CD4-positive, alpha-beta T cell (primary cell): ENCODE data around the gene OR52B6. TPM values are rescaled to one million over a fixed set of nuclear protein-coding genes. Genes with fewer than 3 reads are reported as not detected.

Experiments used
- ATAC-seq: fragments of 200-7000 bp; cut with Tn5 transposase; one replicate; pipeline ENCODE4 v1.10.0; 2022; ENCODE audit warnings: mild to moderate bottlenecking; ENCODE audit not compliant: poor library complexity
- CTCF ChIA-PET: fragments of 350-600 bp; sonication (Branson Sonifier 250); formaldehyde crosslinking; loops from one replicate; lab custom pipeline; 2021; ENCODE audit warnings: antibody characterized with exemption, inconsistent platforms; lab: Charles Lee
- POLR2A ChIA-PET: fragments of 350-600 bp; sonication (Branson Sonifier 250); formaldehyde crosslinking; loops from one replicate; lab custom pipeline; 2021; ENCODE audit warnings: antibody characterized with exemption, inconsistent platforms; lab: Charles Lee
- DNase-seq, 14 experiments: peaks; one replicate each; pipeline ENCODE4 v3.0.0-alpha.2; 2013 to 2020; ENCODE audit warnings: mixed read lengths in 2 of 14
- H3K27ac ChIP-seq, 2 donors: one replicate each; pipeline versions ENCODE4 v1.5.1 to v1.7.0; 2013; ENCODE audit warnings: low read length in 2 of 2, low read depth in 1 of 2, mild to moderate bottlenecking in 1 of 2
- H3K27me3 ChIP-seq, 2 experiments: 1 replicate in 1 of 2; 2 replicates in 1 of 2; pipeline versions ENCODE4 v1.6.1 to v1.7.0; 2013; ENCODE audit warnings: low read length in 2 of 2, control low read depth in 1 of 2, mild to moderate bottlenecking in 1 of 2, moderate library complexity in 1 of 2; ENCODE audit not compliant: insufficient read depth in 2 of 2, control insufficient read depth in 1 of 2
- H3K36me3 ChIP-seq: one replicate; pipeline ENCODE4 v1.6.1; 2013; ENCODE audit warnings: low read length, control low read depth; ENCODE audit not compliant: insufficient read depth
- H3K4me1 ChIP-seq: one replicate; pipeline ENCODE4 v1.6.1; 2013; ENCODE audit warnings: low read length, control low read depth; ENCODE audit not compliant: insufficient read depth
- H3K4me3 ChIP-seq: one replicate; pipeline ENCODE4 v1.5.1; 2013; ENCODE audit warnings: mild to moderate bottlenecking, low read length, moderate library complexity
- H3K9me3 ChIP-seq, 2 experiments: 1 replicate in 1 of 2; 2 replicates in 1 of 2; pipeline versions ENCODE4 v1.6.1 to v1.7.0; 2013; ENCODE audit warnings: low read length in 2 of 2, mild to moderate bottlenecking in 2 of 2, control low read depth in 1 of 2, moderate library complexity in 1 of 2; ENCODE audit not compliant: control insufficient read depth in 1 of 2, insufficient read depth in 1 of 2
- H3K27ac Mint-ChIP-seq: one replicate; pipeline ENCODE4 v1.8.0; 2020; ENCODE audit warnings: mixed read lengths
- H3K27me3 Mint-ChIP-seq: one replicate; pipeline ENCODE4 v1.8.0; 2021; ENCODE audit warnings: mixed read lengths
- H3K36me3 Mint-ChIP-seq: one replicate; pipeline ENCODE4 v1.8.0; 2021; ENCODE audit warnings: low read depth, mixed read lengths
- H3K4me1 Mint-ChIP-seq: one replicate; pipeline ENCODE4 v1.8.0; 2021; ENCODE audit warnings: low read depth, mixed read lengths
- H3K4me3 Mint-ChIP-seq: one replicate; pipeline ENCODE4 v1.8.0; 2020; ENCODE audit warnings: mild to moderate bottlenecking, mixed read lengths
- H3K9me3 Mint-ChIP-seq: one replicate; pipeline ENCODE4 v1.8.0; 2020; ENCODE audit warnings: mixed read lengths
- intact Hi-C, 2 experiments: fragments of 100-400 bp; cut with DNase I in 1 of 2; cut with micrococcal nuclease in 1 of 2; formaldehyde crosslinking; loops; one replicate each; pipeline versions ENCODE4 v1.15.1 to v1.9.0; 2023 to 2025; cut with DNase I, micrococcal nuclease
- total RNA-seq, 174 experiments: library from RNA in 2 of 174; stranded (reverse) in 2 of 174; gene quantifications; one replicate each; pipeline ENCODE4 v1.2.3 and lab custom pipeline; 2021 to 2026
- TF ChIP-seq, protein P1 (sequence below): fragments of 200-600 bp; IDR thresholded peaks from one replicate; pipeline ENCODE4 v1.8.0; 2022; ENCODE audit warnings: antibody characterized with exemption, mild to moderate bottlenecking

OR52B6 gene
- total RNA-seq, 2 experiments from 2014 or later, result not detected

DNA sequence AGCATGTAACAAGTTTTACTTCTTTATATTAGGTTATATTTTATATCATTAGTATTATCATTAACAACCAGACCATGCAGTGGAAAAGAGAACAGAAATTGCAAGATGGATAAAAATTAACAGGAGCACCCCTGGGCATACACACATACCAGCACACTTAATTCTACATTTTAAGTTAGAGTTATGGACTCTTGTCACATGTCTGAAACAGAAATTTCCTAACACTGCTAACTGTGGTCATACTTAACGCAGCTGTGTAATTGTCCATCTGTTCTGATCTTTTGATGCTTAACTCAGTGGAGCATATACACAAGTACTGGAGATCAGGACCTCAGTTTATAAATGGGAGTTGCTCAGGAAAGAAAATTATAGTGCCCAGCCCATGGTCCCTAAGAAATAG, 32.7 kb upstream of the OR52B6 start:
- CTCF ChIA-PET, result no interaction called here
- Histone ChIP-seq H3K4me1 (no peaks in the 10 kb centered on the region), H3K27ac (no peak overlapping the region), H3K9me3 (no peaks in the 10 kb centered on the region), H3K4me3 (no peak overlapping the region), H3K27me3 (no peaks in the 10 kb centered on the region), H3K36me3 (no peaks in the 10 kb centered on the region)
- intact Hi-C loops, result no loop called here
- Mint-ChIP-seq H3K4me1 (no peaks in the 10 kb centered on the region), H3K36me3 (no peaks in the 10 kb centered on the region), H3K27ac (no peak overlapping the region), H3K9me3 (no peaks in the 10 kb centered on the region), H3K4me3 (no peak overlapping the region), H3K27me3 (no peaks in the 10 kb centered on the region)
- ATAC-seq (no peak), DNase-seq (no peak)
- TF ChIP-seq, protein P1, sequence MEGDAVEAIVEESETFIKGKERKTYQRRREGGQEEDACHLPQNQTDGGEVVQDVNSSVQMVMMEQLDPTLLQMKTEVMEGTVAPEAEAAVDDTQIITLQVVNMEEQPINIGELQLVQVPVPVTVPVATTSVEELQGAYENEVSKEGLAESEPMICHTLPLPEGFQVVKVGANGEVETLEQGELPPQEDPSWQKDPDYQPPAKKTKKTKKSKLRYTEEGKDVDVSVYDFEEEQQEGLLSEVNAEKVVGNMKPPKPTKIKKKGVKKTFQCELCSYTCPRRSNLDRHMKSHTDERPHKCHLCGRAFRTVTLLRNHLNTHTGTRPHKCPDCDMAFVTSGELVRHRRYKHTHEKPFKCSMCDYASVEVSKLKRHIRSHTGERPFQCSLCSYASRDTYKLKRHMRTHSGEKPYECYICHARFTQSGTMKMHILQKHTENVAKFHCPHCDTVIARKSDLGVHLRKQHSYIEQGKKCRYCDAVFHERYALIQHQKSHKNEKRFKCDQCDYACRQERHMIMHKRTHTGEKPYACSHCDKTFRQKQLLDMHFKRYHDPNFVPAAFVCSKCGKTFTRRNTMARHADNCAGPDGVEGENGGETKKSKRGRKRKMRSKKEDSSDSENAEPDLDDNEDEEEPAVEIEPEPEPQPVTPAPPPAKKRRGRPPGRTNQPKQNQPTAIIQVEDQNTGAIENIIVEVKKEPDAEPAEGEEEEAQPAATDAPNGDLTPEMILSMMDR, result no peak
- POLR2A ChIA-PET, result no interaction called here

GRCh38 chr11:5548440-5548839, 32.2 kb upstream of the OR52B6 start, which contains the start of gene OR52H1:
TSS of gene OR52H1 (minus strand) at chr11:5548540. CDS start at chr11:5545505, 3,035 bp downstream.
- no peak for DNase-seq
- H3K4me1 Mint-ChIP-seq, result no peaks in the 10 kb centered on the region
- Histone ChIP-seq H3K4me1 (no peaks in the 10 kb centered on the region), H3K27ac (no peak within 1 kb of the TSS), H3K27me3 (no peaks in the 10 kb centered on the region), H3K9me3 (no peaks in the 10 kb centered on the region), H3K36me3 (no peaks in the 10 kb centered on the region), H3K4me3 (no peak within 1 kb of the TSS)
- H3K36me3 Mint-ChIP-seq, result no peaks in the 10 kb centered on the region
- intact Hi-C loops, result no loop called here
- POLR2A ChIA-PET, result no interaction called here
- TF ChIP-seq, protein P1, result no peak
- H3K27ac Mint-ChIP-seq, result no peak within 1 kb of the TSS
- CTCF ChIA-PET, result no interaction called here
- ATAC-seq, result no peak
- no peaks in the 10 kb centered on the region for H3K27me3 Mint-ChIP-seq
- H3K9me3 Mint-ChIP-seq, result no peaks in the 10 kb centered on the region
- H3K4me3 Mint-ChIP-seq, result no peak within 1 kb of the TSS

GRCh38 chr11:5550440-5551095, 30.1 kb upstream of the OR52B6 start:
- DNase-seq, result no peak
- Histone ChIP-seq H3K9me3 (no peaks in the 10 kb centered on the region), H3K4me3 (no peak overlapping the region), H3K27me3 (no peaks in the 10 kb centered on the region), H3K27ac (no peak overlapping the region), H3K36me3 (no peaks in the 10 kb centered on the region), H3K4me1 (no peaks in the 10 kb centered on the region)
- TF ChIP-seq, protein P1, result no peak
- Mint-ChIP-seq H3K36me3 (no peaks in the 10 kb centered on the region), H3K9me3 (no peaks in the 10 kb centered on the region), H3K27ac (no peak overlapping the region), H3K4me3 (no peak overlapping the region), H3K27me3 (no peaks in the 10 kb centered on the region), H3K4me1 (no peaks in the 10 kb centered on the region)
- POLR2A ChIA-PET, result no interaction called here
- no peak for ATAC-seq
- intact Hi-C loops, result no loop called here
- CTCF ChIA-PET, result no interaction called here
